ENCODE measurements around the gene RGS11.

The RGS11 gene

GRCh38 chr16:303760-304505 lies 28.2 kb upstream of the RGS11 start:
- Histone ChIP-seq H3K9ac (ENCODE audit: low read length) (no peak overlapping the region), H3K4me2 (ENCODE audit: low read length) (no peak overlapping the region), H3K27me3 (ENCODE audit: low read depth, low read length) (no peaks in the 10 kb centered on the region), H3K36me3 (replicated peaks; ENCODE audit: low read depth, low read length) (peaks cover 5% of the 10 kb centered on the region), H2AFZ (ENCODE audit: low read depth, low read length) (no peak overlapping the region), H4K20me1 (ENCODE audit: insufficient read depth, low read length) (no peaks in the 10 kb centered on the region), H3K4me1 (ENCODE audit: low read length) (no peaks in the 10 kb centered on the region), H3K27ac (ENCODE audit: low read length) (no peak overlapping the region), H3K4me3 (ENCODE audit: low read length) (no peak overlapping the region), H3K9me3 (ENCODE audit: insufficient read depth, low read length) (no peaks in the 10 kb centered on the region), H3K79me2 (ENCODE audit: low read length) (no peaks in the 10 kb centered on the region)
- no peak for TF ChIP-seq CTCF (IDR thresholded peaks at IDR 0.05; ENCODE audit: low read depth, low read length)
- no peak for TF ChIP-seq EZH2phosphoT487 (IDR thresholded peaks at IDR 0.05; ENCODE audit: low read depth)

- no peak overlapping the region for H3K4me3 ChIP-seq (ENCODE audit: low read length)
- H3K36me3 ChIP-seq (replicated peaks; ENCODE audit: low read depth, low read length): peaks cover 5% of the 10 kb centered on the region
- no peaks in the 10 kb centered on the region for H3K9me3 ChIP-seq (ENCODE audit: insufficient read depth, low read length)
- no peaks in the 10 kb centered on the region for H3K4me1 ChIP-seq (ENCODE audit: low read length)
- TF ChIP-seq CTCF (IDR thresholded peaks at IDR 0.05; ENCODE audit: low read depth, low read length): no peak
- no peak for TF ChIP-seq EZH2phosphoT487 (IDR thresholded peaks at IDR 0.05; ENCODE audit: low read depth)
- no peaks in the 10 kb centered on the region for H3K27me3 ChIP-seq (ENCODE audit: low read depth, low read length)
- no peak overlapping the region for H3K27ac ChIP-seq (ENCODE audit: low read length)
- no peak overlapping the region for H2AFZ ChIP-seq (ENCODE audit: low read depth, low read length)
- no peaks in the 10 kb centered on the region for H3K79me2 ChIP-seq (ENCODE audit: low read length)
- H4K20me1 ChIP-seq (ENCODE audit: insufficient read depth, low read length): no peaks in the 10 kb centered on the region
- H3K9ac ChIP-seq (ENCODE audit: low read length): no peak overlapping the region
- no peak overlapping the region for H3K4me2 ChIP-seq (ENCODE audit: low read length)
These were observed 26.2 kb upstream of the RGS11 start for GRCh38 chr16:301950-302349.

GRCh38 chr16:301235-301634 lies 25.5 kb upstream of the RGS11 start:
- H3K4me3 ChIP-seq (ENCODE audit: low read length): no peak overlapping the region
- H3K27me3 ChIP-seq (ENCODE audit: low read depth, low read length): no peaks in the 10 kb centered on the region
- H3K4me1 ChIP-seq (ENCODE audit: low read length): no peaks in the 10 kb centered on the region
- no peak for TF ChIP-seq CTCF (IDR thresholded peaks at IDR 0.05; ENCODE audit: low read depth, low read length)
- TF ChIP-seq EZH2phosphoT487 (IDR thresholded peaks at IDR 0.05; ENCODE audit: low read depth): no peak
- no peaks in the 10 kb centered on the region for H4K20me1 ChIP-seq (ENCODE audit: insufficient read depth, low read length)
- peaks cover under 1% of the 10 kb centered on the region for H3K36me3 ChIP-seq (replicated peaks; ENCODE audit: low read depth, low read length)
- H3K9me3 ChIP-seq (ENCODE audit: insufficient read depth, low read length): no peaks in the 10 kb centered on the region
- H3K27ac ChIP-seq (ENCODE audit: low read length): no peak overlapping the region
- no peak overlapping the region for H3K4me2 ChIP-seq (ENCODE audit: low read length)
- no peak overlapping the region for H2AFZ ChIP-seq (ENCODE audit: low read depth, low read length)
- no peak overlapping the region for H3K9ac ChIP-seq (ENCODE audit: low read length)
- H3K79me2 ChIP-seq (ENCODE audit: low read length): no peaks in the 10 kb centered on the region

GRCh38 chr16:297832-298231 lies 22.1 kb upstream of the RGS11 start:
- H4K20me1 ChIP-seq (ENCODE audit: insufficient read depth, low read length): no peaks in the 10 kb centered on the region
- no peaks in the 10 kb centered on the region for H3K4me1 ChIP-seq (ENCODE audit: low read length)
- no peak for TF ChIP-seq CTCF (IDR thresholded peaks at IDR 0.05; ENCODE audit: low read depth, low read length)
- TF ChIP-seq EZH2phosphoT487 (IDR thresholded peaks at IDR 0.05; ENCODE audit: low read depth): no peak
- H3K27me3 ChIP-seq (ENCODE audit: low read depth, low read length): no peaks in the 10 kb centered on the region
- H3K4me2 ChIP-seq (ENCODE audit: low read length): no peak overlapping the region
- no peaks in the 10 kb centered on the region for H3K79me2 ChIP-seq (ENCODE audit: low read length)
- no peak overlapping the region for H3K27ac ChIP-seq (ENCODE audit: low read length)
- H3K36me3 ChIP-seq (replicated peaks; ENCODE audit: low read depth, low read length): no peaks in the 10 kb centered on the region
- H3K9me3 ChIP-seq (ENCODE audit: insufficient read depth, low read length): no peaks in the 10 kb centered on the region
- no peak overlapping the region for H3K9ac ChIP-seq (ENCODE audit: low read length)
- no peak overlapping the region for H2AFZ ChIP-seq (ENCODE audit: low read depth, low read length)
- H3K4me3 ChIP-seq (ENCODE audit: low read length): no peak overlapping the region

All from OCI-LY3 (cell line).